COR-L47 (cell line): ENCODE measurements around the gene GATA3.

Source experiments
- DNase-seq: peaks from one replicate; lab custom pipeline; 2025; lab: John Stamatoyannopoulos, UW

Gene GATA3

DNA sequence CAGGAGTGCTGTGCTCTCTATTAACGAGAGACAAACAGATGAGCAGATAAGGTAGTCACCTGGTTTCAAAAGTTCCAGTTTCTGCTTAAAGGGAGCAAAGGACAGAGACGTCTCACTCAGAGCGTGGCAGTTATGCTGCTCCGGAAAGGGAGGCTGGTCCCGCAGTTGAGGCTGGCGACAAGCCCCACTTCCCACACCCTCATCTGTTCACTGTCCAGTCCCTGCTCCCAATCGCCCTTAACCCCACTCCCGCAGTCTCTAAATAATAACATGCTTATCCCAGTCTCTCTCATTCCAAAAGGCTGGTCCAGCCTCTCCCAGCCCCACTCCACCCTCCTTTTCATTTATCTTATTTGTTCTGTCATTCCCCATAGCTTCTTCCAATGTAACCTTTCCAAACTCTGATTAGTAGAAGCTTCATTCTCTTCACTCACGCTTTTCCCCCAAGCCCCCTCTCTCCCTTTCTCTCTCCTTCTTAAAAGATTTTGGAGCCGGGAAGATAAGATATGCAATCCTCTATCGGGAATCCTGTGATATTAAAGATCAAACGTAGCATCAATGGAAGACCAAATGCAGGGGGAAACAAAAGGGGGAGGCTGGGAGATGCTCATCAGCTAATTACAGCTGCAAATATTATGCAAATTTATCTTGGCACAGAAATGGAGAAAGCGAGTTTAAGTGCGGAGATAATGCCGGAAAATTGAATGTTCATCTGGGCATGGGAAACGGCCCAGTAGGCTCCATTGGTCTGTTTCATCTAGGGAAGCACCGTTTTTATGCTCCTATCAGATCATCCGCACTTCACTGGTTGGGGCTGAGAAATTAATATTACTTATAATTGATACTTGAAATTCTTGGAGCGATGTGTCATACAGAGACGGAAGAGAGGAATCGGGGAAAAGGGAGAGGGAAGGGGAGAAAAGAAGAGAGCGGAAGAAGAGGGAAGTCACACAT, 16.3 kb upstream of the GATA3 start:
- no peak for DNase-seq

DNA sequence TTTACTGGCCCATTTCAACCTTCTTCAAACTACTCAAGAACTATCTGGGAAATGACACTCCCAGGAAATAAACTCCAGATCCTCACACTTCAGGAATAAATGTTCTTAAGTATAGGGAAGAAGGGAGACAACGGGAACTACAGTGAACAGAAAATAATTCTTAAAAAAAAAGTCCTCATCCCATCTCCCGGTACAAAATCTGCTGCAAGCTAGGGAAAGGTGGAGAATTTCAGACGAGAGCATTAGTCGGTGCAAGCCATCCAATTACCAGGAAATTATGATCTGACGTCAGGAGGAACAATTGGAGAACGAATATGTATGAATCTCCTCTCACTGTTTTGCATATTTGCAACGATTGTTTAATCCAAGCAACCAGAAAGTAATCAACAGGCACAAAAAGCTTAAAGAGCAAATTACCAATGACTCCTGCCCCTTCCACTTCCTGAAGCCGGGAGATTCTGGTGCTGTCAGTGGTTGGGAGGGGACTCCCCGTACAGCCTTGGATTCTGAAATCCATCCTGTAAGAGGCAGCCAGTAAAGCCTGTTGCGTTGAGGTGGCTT, 15.1 kb upstream of the GATA3 start:
- no peak for DNase-seq

DNA sequence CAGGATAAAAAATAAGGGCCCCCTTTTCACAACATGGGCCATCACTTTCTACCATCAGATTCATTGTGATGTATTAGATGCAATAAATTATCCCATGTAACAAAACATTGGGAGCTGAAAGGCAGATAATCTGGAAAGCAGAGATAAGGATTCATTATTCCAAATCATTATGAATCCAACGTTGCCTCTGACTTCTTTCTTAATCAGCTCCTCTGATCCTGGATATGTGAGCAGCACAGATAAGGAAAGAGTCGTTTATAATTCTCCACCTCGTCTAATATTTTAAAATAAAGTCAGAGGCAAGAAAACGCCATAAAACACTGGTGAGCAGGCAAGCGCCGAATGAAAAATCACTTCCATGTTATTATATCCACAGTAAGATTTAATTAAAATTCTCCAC, 13.8 kb upstream of the GATA3 start:
- no peak for DNase-seq

DNA sequence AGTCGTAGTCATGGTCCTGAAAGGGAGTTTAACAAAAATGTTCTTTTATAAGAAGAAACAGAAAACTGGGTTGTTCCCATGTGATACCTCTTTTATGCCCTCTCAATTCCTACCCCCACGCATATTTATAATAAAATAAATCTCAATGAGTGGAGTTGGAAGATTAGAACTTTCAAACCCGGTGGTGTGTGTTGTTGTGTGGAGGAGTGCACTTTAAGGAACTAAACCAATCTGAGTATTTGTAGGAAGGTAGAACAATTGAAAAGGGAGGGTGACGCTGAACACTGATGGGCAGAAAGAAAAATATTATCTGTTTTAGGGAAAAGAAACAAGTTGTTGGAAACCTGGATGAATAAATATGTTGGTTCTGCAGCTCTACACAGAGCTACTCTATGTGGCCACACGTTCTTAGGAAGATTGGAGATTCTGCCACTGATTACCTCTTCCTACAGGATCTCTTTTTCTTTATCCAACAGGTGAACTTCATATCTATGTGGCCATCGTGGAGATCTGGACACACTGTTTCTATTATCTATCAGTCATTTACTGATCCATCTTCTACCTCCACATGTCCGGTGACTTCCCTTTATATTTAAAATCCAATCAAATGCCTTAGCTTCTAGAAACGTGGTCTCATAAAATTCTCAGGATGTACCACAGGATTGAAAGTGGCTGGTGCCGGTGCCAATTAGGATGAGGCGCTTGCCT, 13.1 kb upstream of the GATA3 start:
- no peak for DNase-seq

DNA sequence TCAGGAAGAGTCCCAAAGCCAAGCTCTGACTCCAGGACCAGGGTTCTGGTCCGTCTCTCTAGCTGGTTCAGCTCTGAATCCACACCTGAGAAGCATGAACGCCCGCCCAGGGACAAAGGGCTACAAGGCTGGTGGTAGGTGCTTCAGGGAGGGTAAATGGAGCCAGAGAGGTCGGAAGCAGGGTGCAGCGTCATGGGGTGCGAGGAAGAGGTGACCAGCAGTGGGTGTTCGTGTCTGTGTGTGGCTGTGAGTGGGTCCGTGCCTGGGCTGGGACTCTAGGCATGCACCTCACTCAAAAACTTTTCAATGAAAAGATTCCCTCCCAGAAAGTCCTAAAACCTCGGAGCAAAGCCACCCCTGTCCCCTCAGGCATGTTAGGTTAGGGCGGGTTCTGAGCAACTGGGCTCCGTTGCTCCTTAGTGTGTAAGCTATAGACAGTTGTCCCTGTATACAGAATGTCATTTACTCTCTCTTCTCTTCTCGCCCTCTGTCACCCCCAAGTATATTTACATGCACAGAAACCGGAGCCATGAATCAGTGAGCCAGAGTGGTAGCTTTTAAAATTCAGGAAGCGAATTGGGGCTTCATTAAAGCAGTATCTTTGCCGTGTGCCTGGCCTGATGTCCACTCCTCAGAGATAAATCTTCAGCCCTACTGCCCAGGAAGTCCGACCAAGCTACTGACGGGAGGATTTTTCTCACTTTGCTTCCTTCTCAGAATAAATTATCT, 12.3 kb upstream of the GATA3 start:
- no peak for DNase-seq

DNA sequence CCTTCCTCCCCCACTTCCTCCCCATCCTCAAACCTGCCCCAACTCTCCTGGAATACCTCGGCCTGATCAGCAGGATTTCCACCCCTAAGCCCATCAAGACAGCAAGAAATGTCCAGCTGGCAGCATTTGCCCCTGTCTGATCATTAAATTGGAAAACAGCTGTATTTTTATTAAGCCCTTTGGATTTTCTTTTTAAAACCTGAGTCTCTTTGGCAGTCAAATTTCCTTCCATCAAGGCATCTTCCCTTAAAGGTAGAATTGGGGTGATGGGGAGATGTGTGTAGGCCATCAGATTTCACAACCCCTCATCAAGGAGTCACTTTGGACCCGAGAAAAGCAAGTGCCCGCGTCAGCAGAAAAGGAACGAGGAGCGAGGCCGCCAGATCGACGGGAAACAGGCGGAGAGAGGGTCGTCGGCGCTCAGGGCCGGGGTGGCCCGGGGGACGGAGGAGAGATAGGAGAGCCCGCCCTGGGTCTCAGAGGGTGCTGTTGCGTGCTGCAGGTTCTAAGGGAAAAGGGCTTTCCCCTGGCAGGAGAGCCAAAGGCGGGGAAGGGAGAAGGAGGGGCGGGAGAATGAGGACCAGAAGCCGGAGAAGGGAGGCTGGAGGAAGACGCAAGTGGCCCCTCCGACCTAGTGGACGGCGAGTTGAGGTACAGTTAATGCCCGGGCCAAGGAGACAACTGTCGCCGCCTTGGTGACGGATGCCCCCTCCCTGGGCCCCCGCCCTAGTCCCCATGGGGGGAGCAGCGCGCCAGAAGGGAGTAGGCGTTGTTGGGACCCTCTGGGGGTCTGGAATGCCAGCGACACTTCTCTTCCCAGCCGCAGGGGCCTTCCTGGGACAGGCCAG, 11.5 kb upstream of the GATA3 start:
- DNase-seq = no peak

DNA sequence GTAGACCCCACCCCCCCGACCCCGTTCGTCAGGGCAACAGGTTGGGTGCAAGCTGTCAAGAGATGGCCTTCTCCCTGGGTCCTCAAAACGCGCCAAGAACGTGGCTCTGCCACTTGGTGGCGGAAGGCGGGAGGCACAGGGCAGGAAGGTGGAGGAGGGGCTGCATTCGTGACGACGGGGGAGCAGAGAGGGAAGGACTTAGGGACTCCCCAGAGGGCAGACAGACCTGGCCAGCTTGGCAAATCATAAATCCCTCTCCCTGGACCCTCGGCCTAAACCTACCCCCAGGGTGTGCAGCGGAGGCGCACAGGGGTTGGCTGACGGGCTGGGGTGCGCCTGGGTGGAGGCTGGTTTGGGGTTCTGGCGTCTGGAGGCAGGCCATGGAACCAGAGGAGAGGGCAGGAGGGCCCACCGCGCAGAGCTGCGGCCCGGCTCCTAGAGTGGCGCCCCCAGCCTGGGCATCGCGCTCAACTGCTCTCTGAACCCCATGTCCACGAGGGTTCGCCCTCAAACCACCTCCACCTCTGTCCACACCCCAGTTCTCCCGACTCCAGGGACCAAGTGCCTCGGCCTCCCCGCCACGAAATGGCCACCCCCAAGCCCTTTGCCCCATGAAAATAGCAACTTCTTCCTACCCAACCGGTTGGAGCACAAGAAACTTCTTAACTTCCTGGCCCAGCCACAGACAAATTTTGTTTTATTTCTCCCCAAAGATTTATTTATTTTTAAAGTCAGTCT, 10.8 kb upstream of the GATA3 start:
- DNase-seq = no peak

DNA sequence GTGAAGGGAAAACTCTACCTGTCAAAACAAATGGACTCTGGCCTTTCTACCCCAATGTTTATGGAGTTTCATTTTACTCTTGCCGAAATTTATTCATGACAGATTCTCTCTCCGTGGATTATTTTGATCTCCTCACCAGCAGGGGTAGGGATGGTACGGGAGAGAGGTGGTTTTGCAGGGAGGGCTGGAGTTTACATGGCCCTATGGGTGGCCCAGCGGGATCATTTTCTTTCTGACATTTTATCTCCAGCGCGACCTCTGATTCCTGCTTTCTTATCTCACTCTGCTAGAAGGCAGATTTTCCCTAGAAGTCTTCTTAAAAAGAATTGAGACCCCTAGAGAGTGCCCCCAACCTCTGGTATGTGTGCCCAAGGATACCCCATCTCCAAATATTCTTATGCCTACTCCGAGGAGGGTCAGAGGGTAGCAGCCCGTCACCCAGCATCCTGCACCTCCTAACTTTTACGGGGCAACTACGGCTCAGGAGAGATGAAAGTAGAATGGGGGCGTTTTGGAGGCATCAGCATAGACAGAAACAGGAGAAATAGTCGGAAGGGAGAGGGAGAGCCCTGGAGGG, 10.1 kb upstream of the GATA3 start:
- DNase-seq = no peak

DNA sequence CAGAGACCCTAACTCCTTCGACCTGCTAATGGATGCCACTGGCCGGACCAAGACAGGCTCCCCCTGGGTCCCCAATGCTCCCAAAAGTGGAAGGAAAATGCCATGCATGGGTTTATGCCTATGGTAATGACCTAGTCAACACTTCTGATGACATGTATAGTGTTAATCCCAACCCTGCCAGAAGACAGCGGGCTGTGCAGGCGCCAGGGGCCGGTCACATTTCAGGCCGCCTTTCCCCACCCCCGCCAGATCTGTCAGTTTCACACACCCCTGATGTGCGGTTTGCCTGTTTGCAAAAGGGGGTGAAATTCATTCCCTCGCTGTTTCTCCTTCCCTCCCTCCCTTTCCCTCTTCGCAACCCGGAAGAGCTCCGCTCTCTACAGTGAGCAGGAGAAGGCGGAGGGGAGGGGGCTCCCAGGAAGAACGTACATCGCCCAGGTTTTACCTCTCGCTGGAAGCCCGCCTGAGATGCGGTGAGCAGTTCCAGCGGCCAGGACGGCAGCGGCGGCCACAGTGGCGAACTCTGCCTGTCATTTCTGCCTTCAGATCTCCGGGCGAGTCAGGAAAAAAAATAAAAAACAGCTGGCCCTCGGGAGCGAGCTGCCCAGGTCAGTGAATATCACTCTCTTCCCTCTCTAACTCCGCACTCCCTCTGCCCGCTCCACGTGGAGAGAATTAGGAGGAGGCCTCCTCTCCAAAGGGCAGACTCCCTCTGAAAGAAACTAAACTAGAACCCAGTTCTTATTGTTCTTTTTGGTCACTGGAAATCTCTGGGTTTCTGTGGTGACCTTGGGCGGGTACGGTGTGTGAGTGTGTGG, 9.4 kb upstream of the GATA3 start:
- no peak for DNase-seq

DNA sequence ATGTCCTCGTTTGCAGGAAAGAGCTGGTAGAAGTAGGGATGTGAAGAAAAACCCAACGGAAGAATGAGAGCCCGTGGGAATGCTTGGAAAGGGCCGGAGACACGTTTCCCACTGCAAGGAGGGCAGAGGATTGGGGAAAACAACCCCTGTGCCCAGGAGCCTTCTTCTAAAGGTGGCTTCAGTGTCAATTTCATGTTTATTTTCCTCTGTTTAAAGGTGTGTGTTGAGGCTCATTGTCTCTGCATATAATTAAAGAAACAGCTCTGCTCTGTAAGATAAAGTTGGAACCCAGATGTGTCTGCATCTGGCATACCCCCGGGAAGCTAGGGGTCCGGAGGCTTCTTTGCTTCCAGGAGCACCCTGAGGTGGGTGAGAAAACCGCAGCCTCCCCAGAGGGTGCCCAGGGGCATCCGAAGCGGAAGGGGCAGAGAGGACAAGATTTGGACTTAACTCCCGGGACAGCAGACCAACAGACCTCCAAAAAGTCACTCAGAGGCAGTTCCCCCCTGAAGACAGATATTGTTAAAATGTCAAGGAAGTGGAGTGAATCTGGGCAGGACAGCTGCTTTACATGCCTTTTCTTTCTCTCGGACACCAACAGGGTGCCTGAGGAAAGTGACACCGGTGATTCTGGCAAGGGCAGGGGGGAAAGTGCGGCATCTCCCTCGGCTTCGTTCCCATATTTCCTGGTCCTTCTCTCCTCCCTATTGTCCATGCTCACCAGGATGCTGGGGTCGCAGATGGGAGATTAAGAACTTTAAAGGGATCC, 8.6 kb upstream of the GATA3 start:
- DNase-seq = no peak

DNA sequence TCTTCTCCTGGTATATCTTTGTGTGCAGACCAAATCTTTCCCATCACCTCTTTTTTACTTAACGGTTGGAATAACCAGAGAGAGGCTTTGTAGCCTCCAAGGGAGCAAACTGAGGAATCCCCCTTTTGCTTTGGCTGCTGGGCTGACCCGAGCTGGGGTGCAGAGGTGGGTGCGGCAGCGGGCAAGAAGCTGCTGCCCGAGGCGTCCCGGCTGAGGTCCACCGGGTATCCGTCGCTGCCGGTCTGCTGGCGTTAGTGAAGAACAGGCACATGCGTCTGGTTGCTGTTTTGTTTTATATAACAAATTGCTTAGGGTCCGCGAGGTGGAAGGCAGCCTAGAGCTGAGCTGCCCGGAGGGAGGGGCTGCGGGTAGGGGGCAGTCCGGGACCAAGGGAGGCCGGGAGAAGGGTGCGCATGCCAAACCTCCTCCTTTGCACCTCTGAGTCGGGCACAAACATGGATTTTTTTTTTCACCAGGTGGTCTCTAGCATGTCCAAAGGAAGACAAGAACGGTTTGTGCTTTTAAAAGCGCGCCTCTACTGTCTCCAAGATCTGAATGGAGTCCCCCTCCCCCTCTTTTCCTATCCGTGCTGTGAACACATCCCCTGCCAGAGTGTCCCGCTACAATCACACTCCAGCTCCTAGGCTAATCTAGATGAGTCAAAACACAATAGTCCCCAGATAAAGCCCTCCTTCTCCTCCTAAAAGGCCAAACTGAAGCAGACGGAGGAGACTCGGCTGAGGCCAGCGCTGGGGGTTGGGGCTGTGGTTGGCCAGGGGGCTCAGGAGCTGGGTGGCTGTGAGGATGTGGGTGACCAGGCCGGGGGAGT, 6.8 kb upstream of the GATA3 start:
- no peak for DNase-seq

DNA sequence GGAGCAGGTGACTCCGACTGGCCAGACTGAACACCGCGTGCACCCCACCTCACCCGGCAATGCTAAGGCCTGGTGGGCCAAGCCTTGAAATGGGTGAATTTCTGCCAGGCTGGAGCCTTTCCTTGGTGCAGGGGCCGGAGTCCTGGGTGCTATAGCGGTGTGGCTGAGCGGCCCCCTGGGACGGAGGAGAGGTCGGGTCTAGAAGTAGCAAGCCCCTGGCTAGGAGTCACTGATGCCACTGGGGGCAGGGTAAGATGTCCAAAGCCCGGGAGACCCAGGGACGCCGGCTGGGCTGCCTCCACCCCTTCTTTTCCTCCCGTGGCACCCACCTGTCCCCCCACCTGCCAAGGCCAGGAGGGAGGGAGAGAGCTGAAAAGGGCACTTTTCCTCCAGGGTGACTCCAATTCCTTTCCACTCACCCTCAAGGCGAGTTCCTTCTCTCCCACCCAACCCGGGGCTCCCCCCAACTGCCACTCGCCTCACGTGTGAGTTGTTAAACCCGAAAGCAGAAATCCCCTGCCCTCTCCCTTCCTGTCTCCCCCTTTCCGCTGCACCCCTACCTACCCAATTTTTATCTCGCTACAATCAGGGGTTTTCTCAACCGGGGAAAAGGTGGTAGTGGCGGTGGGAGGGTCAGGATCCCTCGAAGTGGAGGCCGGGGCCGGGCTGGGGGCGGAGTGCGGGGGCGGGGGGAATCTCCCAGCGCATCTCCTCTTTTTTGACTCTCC, 6.0 kb upstream of the GATA3 start:
- no peak for DNase-seq

DNA sequence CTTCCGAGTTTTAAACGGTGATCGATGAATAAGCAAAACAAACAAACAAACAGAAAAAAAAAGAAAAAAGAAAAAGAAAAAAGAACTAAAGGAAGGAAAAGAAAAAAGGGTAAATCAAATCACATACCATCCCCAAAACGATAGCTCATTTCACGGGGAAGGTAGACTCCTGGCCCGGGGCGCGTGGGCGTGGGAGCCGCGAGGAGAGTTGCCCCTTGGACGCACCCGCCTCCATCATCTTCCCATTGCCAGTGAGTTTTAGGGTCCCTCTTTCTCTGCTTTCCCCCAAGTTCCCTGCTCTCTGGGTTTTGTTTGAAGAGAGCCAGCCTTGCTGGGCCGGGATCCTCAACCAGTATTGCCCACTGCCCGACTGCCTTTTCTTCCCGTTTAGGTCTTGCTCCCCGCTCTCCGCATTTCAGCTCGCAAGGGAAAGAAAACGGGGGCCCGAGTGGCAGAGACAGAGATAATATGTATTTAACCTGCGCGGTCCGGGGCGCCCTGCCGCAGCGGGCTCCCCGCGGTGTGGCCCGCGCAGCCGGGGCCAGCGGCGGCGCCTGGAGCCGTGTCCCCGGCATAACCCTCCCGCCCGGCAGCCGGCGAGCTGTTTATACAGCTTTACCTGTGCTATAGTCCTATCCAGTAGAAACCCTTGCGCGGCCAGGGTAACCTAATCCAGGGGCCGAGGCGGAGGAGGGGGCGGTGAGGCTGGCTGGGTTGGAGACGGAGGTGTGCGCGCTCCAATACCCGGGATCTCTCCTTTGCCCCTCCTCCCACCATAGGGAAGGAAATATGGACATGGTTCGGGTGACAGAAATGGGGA, 5.2 kb upstream of the GATA3 start:
- DNase-seq = no peak

DNA sequence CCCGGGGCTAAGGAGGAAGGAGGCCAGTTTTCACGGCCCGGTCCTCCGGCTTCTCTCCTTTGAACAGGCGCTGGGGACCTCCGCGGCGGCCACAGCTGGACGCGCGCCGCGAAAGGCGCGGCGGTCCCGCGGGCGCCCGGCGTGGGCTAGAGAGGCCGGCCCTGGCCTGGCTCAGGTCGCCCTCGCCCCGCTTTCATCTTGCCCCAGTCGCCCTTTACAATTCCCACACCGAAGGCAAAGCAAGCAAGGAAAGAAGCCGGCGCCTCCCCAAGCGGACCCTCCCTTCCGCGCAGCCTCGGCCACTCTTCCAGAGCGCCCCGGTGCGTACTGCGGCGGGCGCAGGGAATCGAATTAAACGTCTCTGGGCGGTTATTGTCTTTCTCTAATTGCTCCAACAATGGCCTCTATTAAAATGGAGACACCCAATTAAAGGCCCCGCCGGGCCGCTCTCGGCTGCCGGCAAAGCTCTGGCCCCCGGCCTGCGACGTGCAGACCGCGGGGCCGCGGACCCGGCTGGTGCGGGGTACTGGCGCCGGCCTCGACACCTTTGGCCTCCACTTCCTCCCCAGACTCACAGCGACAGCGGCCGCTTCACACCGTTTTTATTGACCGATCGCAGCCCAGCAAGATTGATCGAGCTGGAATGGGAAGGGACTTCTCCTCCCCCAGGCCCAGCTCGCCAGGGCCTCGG, 4.5 kb upstream of the GATA3 start:
- no peak for DNase-seq

DNA sequence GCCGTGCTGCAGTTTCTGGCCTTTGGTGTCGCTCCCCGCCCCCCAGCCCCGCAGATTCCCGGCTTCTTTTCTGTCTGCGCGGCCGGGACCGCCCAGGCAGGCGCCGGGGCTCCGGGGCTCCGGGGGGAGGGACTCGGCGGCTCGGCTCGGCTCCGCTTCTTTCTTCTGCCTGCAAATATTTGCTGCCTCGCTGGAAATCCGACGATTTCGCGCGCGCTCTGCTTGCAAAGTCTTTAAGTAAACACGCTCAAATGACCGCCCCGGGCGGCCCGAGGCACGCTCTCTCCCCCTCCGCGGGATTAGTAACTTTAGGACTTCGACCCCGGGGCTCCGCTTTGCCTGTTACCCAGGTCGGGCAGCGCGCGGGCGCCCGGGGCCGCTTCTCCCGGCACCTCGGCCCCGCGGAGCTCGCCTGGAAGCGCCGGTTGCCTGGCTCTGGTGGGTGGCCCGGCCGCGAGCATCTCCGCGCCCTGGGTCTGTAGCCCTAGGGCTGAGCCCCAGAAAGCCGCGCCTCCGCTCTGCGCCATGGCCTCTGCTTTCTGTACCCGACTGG, 3.9 kb upstream of the GATA3 start:
- DNase-seq = no peak
